H9 (cell line): ENCODE results near the gene FHIT. TPM values are rescaled to one million over a fixed set of nuclear protein-coding genes. Genes with fewer than 3 reads are reported as not detected.

Experiments used
- DNase-seq: peaks from one replicate; pipeline ENCODE4 v3.0.0-alpha.2; 2017
- H2AFZ ChIP-seq: one replicate; pipeline ENCODE4 v1.6.1; 2013; ENCODE audit warnings: mild to moderate bottlenecking, low read length, control low read depth, moderate library complexity
- H2AK5ac ChIP-seq: 2 replicates; pipeline ENCODE4 v1.6.1; 2013; ENCODE audit warnings: low read length, control low read depth, mixed read lengths; ENCODE audit not compliant: insufficient read length
- H2BK120ac ChIP-seq: one replicate; pipeline ENCODE4 v1.6.1; 2013; ENCODE audit warnings: low read depth, mild to moderate bottlenecking, low read length, control low read depth, inconsistent platforms; ENCODE audit not compliant: poor library complexity, severe bottlenecking
- H2BK12ac ChIP-seq: 2 replicates; pipeline ENCODE4 v1.6.1; 2013; ENCODE audit warnings: low read length, control low read depth, mixed read lengths, low read depth; ENCODE audit not compliant: insufficient read length
- H2BK15ac ChIP-seq: 2 replicates; pipeline ENCODE4 v1.6.1; 2013; ENCODE audit warnings: low read depth, low read length, control low read depth
- H2BK20ac ChIP-seq: one replicate; pipeline ENCODE4 v1.6.1; 2013; ENCODE audit warnings: low read depth, mild to moderate bottlenecking, low read length, control low read depth, inconsistent platforms; ENCODE audit not compliant: poor library complexity, severe bottlenecking
- H2BK5ac ChIP-seq: 2 replicates; pipeline ENCODE4 v1.6.1; 2013; ENCODE audit warnings: low read length, control low read depth, mixed read lengths; ENCODE audit not compliant: insufficient read length
- H3K14ac ChIP-seq: 2 replicates; pipeline ENCODE4 v1.6.1; 2013; ENCODE audit warnings: low read length, control low read depth; ENCODE audit not compliant: insufficient read depth
- H3K18ac ChIP-seq: 2 replicates; pipeline ENCODE4 v1.6.1; 2013; ENCODE audit warnings: low read depth, mild to moderate bottlenecking, mixed read lengths, low read length, control low read depth; ENCODE audit not compliant: insufficient read length
- H3K23ac ChIP-seq: 2 replicates; pipeline ENCODE4 v1.6.1; 2013; ENCODE audit warnings: low read length, control low read depth, mixed read lengths, low read depth; ENCODE audit not compliant: insufficient read length
- H3K23me2 ChIP-seq: 2 replicates; pipeline ENCODE4 v1.6.1; 2013; ENCODE audit warnings: low read depth, mild to moderate bottlenecking, mixed read lengths, low read length, control low read depth; ENCODE audit not compliant: insufficient read length, poor library complexity, severe bottlenecking
- H3K27ac ChIP-seq: 2 replicates; pipeline ENCODE4 v1.5.1; 2013; ENCODE audit warnings: low read length, control low read depth, mixed read lengths, low read depth; ENCODE audit not compliant: insufficient read length
- H3K27me3 ChIP-seq: 2 replicates; pipeline ENCODE4 v1.6.1; 2013; ENCODE audit warnings: low read length, control low read depth, inconsistent platforms; ENCODE audit not compliant: insufficient read depth
- H3K4ac ChIP-seq: 2 replicates; pipeline ENCODE4 v1.6.1; 2013; ENCODE audit warnings: low read depth, mild to moderate bottlenecking, control low read depth, inconsistent platforms, low read length, moderate library complexity
- H3K4me1 ChIP-seq: 2 replicates; pipeline ENCODE4 v1.6.1; 2013; ENCODE audit warnings: low read length, control low read depth, inconsistent platforms; ENCODE audit not compliant: insufficient read depth
- H3K4me2 ChIP-seq: 2 replicates; pipeline ENCODE4 v1.6.1; 2013; ENCODE audit warnings: low read length, control low read depth, mixed read lengths; ENCODE audit not compliant: insufficient read length, insufficient read depth
- H3K56ac ChIP-seq: 2 replicates; pipeline ENCODE4 v1.6.1; 2013; ENCODE audit warnings: low read depth, mild to moderate bottlenecking, mixed read lengths, low read length, control low read depth; ENCODE audit not compliant: insufficient read length
- H3K79me1 ChIP-seq: 2 replicates; pipeline ENCODE4 v1.6.1; 2013; ENCODE audit warnings: low read depth, mild to moderate bottlenecking, moderate library complexity, low read length, control low read depth, inconsistent platforms; ENCODE audit not compliant: insufficient read depth, poor library complexity, severe bottlenecking
- H3K79me2 ChIP-seq: 2 replicates; pipeline ENCODE4 v1.6.1; 2013; ENCODE audit warnings: low read length, control low read depth, inconsistent platforms; ENCODE audit not compliant: insufficient read depth
- H3K9ac ChIP-seq: 2 replicates; pipeline ENCODE4 v1.6.1; 2013; ENCODE audit warnings: low read length, control low read depth, mixed read lengths; ENCODE audit not compliant: insufficient read length; ENCODE audit errors: extremely low read depth
- H3K9me3 ChIP-seq: one replicate; pipeline ENCODE4 v1.6.1; 2013; ENCODE audit warnings: low read depth, low read length, inconsistent platforms; ENCODE audit not compliant: control insufficient read depth
- H3T11ph ChIP-seq: one replicate; pipeline ENCODE4 v1.6.1; 2013; ENCODE audit warnings: mild to moderate bottlenecking, low read length, control low read depth, inconsistent platforms
- H4K20me1 ChIP-seq: one replicate; pipeline ENCODE4 v1.6.1; 2013; ENCODE audit not compliant: control insufficient read depth, insufficient read length, insufficient read depth
- H4K5ac ChIP-seq: 2 replicates; pipeline ENCODE4 v1.6.1; 2013; ENCODE audit warnings: low read depth, mild to moderate bottlenecking, mixed read lengths, low read length, control low read depth; ENCODE audit not compliant: insufficient read length
- H4K8ac ChIP-seq: replicated peaks from 2 replicates; pipeline ENCODE4 v1.6.1; 2013; ENCODE audit warnings: low read length, control low read depth, mixed read lengths, low read depth; ENCODE audit not compliant: insufficient read length
- H4K91ac ChIP-seq: 2 replicates; pipeline ENCODE4 v1.6.1; 2013; ENCODE audit warnings: low read depth, mild to moderate bottlenecking, moderate library complexity, mixed read lengths, low read length, control low read depth; ENCODE audit not compliant: insufficient read length
- H3K27ac Mint-ChIP-seq, 3 experiments: 2 replicates in 2 of 3; 3 replicates in 1 of 3; pipeline ENCODE4 v1.8.0; 2020 to 2021; ENCODE audit warnings: mixed read lengths in 3 of 3, mild to moderate bottlenecking in 1 of 3, moderate library complexity in 1 of 3
- H3K27me3 Mint-ChIP-seq: 2 replicates; pipeline ENCODE4 v1.8.0; 2021; ENCODE audit warnings: low read depth, mild to moderate bottlenecking, moderate library complexity, mixed read lengths
- H3K36me3 Mint-ChIP-seq, 3 experiments: 2 replicates in 2 of 3; 3 replicates in 1 of 3; pipeline ENCODE4 v1.8.0; 2020 to 2021; ENCODE audit warnings: low read depth in 3 of 3, mixed read lengths in 3 of 3; ENCODE audit not compliant: insufficient read depth in 1 of 3
- H3K4me1 Mint-ChIP-seq, 2 experiments: 2 replicates each; pipeline ENCODE4 v1.8.0; 2020; ENCODE audit warnings: mixed read lengths in 2 of 2
- H3K4me3 Mint-ChIP-seq, 2 experiments: 2 replicates in 1 of 2; 3 replicates in 1 of 2; pipeline ENCODE4 v1.8.0; 2020 to 2021; ENCODE audit warnings: mild to moderate bottlenecking in 2 of 2, mixed read lengths in 2 of 2, moderate library complexity in 1 of 2
- H3K9me3 Mint-ChIP-seq, 2 experiments: 2 replicates in 1 of 2; 3 replicates in 1 of 2; pipeline ENCODE4 v1.8.0; 2020; ENCODE audit warnings: mild to moderate bottlenecking in 2 of 2, mixed read lengths in 2 of 2, moderate library complexity in 1 of 2
- CTCF ChIP-seq: fragments of 200-600 bp; sonication (generic); conservative IDR thresholded peaks from 3 replicates; pipeline ENCODE4 v1.8.0; 2021; ENCODE audit warnings: antibody characterized with exemption, mild to moderate bottlenecking
- WGBS: extraction: QIAGEN DNeasy Blood & Tissue Kit; methylation state at CpG from one replicate; pipeline ENCODE4 v1.1.7; 2013; ENCODE audit warnings: missing lambda C conversion rate, low lambda C conversion rate, mixed read lengths; ENCODE audit not compliant: insufficient read length; ENCODE audit errors: extremely low coverage; 5-methylcytosine and 5-hydroxymethylcytosine counted together
- total RNA-seq: library from RNA; stranded (reverse); gene quantifications from 2 replicates; pipeline ENCODE4 v1.2.1, GENCODE V29; 2021

Gene FHIT
- total RNA-seq, 1 experiment from 2014 or later = 3.0 TPM

DNA sequence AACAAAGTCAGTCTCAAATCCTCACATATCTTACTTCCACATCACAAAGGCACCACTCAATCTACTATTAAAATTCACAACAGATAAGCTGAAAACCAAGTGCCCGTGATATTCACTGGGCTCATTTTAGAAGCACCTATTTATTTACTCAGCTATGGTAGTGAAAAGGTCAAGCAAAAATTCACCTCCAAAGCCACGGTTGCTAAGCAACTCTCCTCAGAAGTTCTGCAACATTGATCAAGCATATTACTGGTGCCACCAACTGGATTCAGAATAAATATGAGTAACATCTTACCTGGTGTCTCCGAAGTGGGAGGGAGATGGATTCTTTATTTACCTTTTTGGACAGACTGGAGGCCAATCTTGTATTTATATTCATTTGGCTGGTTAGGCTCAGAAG is 714.8 kb downstream of the FHIT start:
- H3K27me3 Mint-ChIP-seq = no peaks in the 10 kb centered on the region
- Histone ChIP-seq H2BK20ac (no peak overlapping the region), H2AFZ (no peak overlapping the region), H3K56ac (no peak overlapping the region), H3K79me2 (no peaks in the 10 kb centered on the region), H2BK15ac (no peak overlapping the region), H3K18ac (no peak overlapping the region), H3K23me2 (no peaks in the 10 kb centered on the region), H2BK12ac (no peak overlapping the region), H3T11ph (no peak overlapping the region), H2BK5ac (no peak overlapping the region), H2BK120ac (no peak overlapping the region), H3K79me1 (no peaks in the 10 kb centered on the region), H3K14ac (no peak overlapping the region), H4K5ac (no peak overlapping the region), H3K9me3 (no peaks in the 10 kb centered on the region), H3K27me3 (no peaks in the 10 kb centered on the region), H3K23ac (no peak overlapping the region), H4K8ac (no peak overlapping the region), H2AK5ac (no peak overlapping the region), H4K91ac (no peak overlapping the region), H3K4me1 (peaks cover 2% of the 10 kb centered on the region; the same call in 1 of the 2 replicates), H3K9ac (no peak overlapping the region), H4K20me1 (no peaks in the 10 kb centered on the region), H3K4ac (no peak overlapping the region), H3K4me2 (no peak overlapping the region), H3K27ac (no peak overlapping the region)
- no peak for TF ChIP-seq CTCF
- peaks cover 7 to 9% (median 9%) of the 10 kb centered on the region in 3 experiments; a peak in 6 of 7 replicates for H3K36me3 Mint-ChIP-seq
- peaks cover 12 to 15% of the 10 kb centered on the region in 2 experiments for H3K9me3 Mint-ChIP-seq
- no peak overlapping the region for H3K4me3 Mint-ChIP-seq
- WGBS = no CpG with 5 or more reads among the region's 3 CpGs
- H3K4me1 Mint-ChIP-seq = peaks cover 8 to 14% of the 10 kb centered on the region in 2 experiments
- no peak overlapping the region for H3K27ac Mint-ChIP-seq
- no peak for DNase-seq
